NCI-H187 (cell line): ENCODE results near the gene KLHL25.
"Not testable (repeated sequence)": the region's sequence is repeated elsewhere in the genome, so short reads cannot be mapped to it uniquely, and the experiment has no call there.

Experiments used
- DNase-seq, 2 experiments: peaks; one replicate each; lab custom pipeline; 2025; lab: John Stamatoyannopoulos, UW

The KLHL25 gene

GRCh38 chr15:85794598-85795336 lies at the start of gene KLHL25:
Gene KLHL25, minus strand, starts transcription at chr15:85794925. Its CDS starts 25,115 bp downstream, at chr15:85769810.
- DNase-seq = peak; percentile 51 to 79

- DNase-seq = no peak
These were observed 46.1 kb upstream of the KLHL25 start for GRCh38 chr15:85840802-85841152.

GRCh38 chr15:85840079-85840801 lies 45.5 kb upstream of the KLHL25 start:
- DNase-seq = peak; percentile 16 to 25

- no peak for DNase-seq
These were observed 44.9 kb upstream of the KLHL25 start for GRCh38 chr15:85839643-85840042.

- no peak for DNase-seq
These were observed 43.9 kb upstream of the KLHL25 start for GRCh38 chr15:85838655-85839054.

- DNase-seq = no peak
These were observed 43.2 kb upstream of the KLHL25 start for GRCh38 chr15:85837881-85838280.

GRCh38 chr15:85837011-85837433 lies 42.3 kb upstream of the KLHL25 start:
- DNase-seq = no peak

- DNase-seq = no peak
These were observed 39.9 kb upstream of the KLHL25 start for GRCh38 chr15:85834651-85835050.

GRCh38 chr15:85832394-85832793 lies 37.7 kb upstream of the KLHL25 start:
- no peak for DNase-seq

- DNase-seq = no peak
These were observed 36.8 kb upstream of the KLHL25 start for GRCh38 chr15:85831415-85832113.

GRCh38 chr15:85829754-85830153 lies 35.0 kb upstream of the KLHL25 start:
- DNase-seq = not testable (repeated sequence)

GRCh38 chr15:85828874-85829273 lies 34.1 kb upstream of the KLHL25 start:
- DNase-seq = no peak

GRCh38 chr15:85828126-85828525 lies 33.4 kb upstream of the KLHL25 start:
- no peak for DNase-seq

GRCh38 chr15:85826756-85827515 lies 32.2 kb upstream of the KLHL25 start:
- no peak for DNase-seq

- DNase-seq = no peak
These were observed 31.0 kb upstream of the KLHL25 start for GRCh38 chr15:85825719-85826118.

GRCh38 chr15:85825118-85825517 lies 30.4 kb upstream of the KLHL25 start:
- DNase-seq = no peak

- no peak for DNase-seq
These were observed 26.8 kb upstream of the KLHL25 start for GRCh38 chr15:85821545-85821944.

- no peak for DNase-seq
These were observed 25.2 kb upstream of the KLHL25 start for GRCh38 chr15:85819938-85820337.

GRCh38 chr15:85813234-85813633 lies 18.5 kb upstream of the KLHL25 start:
- DNase-seq = no peak

- DNase-seq = no peak
These were observed 15.3 kb upstream of the KLHL25 start for GRCh38 chr15:85810075-85810474.

GRCh38 chr15:85805420-85805819 lies 10.7 kb upstream of the KLHL25 start:
- no peak for DNase-seq
